SH-SY5Y (cell line): ENCODE data around the gene CIITA.

Source experiments
- GATA2 ChIP-seq: IDR thresholded peaks from 2 replicates; pipeline ENCODE4 v1.6.1; 2011; ENCODE audit warnings: mild to moderate bottlenecking, low read depth, low read length
- GATA3 ChIP-seq: IDR thresholded peaks from 2 replicates; pipeline ENCODE4 v1.6.1; 2011; ENCODE audit warnings: low read depth, mild to moderate bottlenecking, low read length, moderate library complexity

DNA sequence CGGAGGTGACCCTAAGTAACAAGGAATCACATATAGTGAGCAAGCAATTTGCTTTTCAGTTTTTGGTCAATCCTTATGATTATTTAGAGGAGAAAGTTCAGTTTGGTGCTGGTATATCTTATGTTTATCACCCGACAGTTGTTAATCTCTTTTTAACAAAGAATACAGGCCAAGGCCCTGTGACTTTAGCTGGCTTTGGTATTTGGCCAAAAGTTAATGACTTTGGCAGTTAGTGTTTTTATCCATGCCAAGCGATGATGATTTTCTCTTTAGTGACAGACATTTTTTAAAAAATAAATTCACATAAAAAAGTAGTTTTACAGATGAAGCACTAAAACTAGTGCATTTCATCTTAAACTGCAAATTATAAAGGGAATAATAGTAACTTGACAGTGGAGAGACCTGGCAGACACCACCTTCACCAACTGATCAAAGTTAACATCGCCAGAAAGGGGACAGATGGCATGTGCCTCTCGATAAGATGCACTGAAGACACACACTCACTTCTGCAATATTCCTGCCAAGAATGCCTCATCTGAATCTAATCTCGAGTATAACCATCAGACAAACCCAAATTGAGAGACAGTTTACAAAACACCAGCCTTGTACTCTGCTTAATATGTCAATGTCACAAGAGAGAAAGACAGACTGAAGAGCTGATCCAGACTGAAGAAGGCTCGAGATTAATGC lies 58.4 kb downstream of the CIITA start:
- TF ChIP-seq GATA2 (no peak), GATA3 (no peak)
